Sigmoid colon (tissue), 7 donors: ENCODE measurements around the gene NEK2. TPM values are rescaled to one million over a fixed set of nuclear protein-coding genes. Genes with fewer than 3 reads are reported as not detected.

Experiments
- DNase-seq: peaks from one replicate; pipeline ENCODE4 v3.0.0-alpha.2; 2019
- H3K27ac ChIP-seq, 4 donors: fragments of 200-600 bp; sonication (generic); one replicate each; pipeline ENCODE4 v1.5.1; 2016 to 2019; ENCODE audit warnings: mild to moderate bottlenecking in 1 of 4
- H3K27me3 ChIP-seq, 3 donors: fragments of 200-600 bp; sonication (generic); one replicate each; pipeline ENCODE4 v1.5.1; 2019; ENCODE audit warnings: mild to moderate bottlenecking in 1 of 3
- H3K36me3 ChIP-seq, 4 donors: fragments of 200-600 bp; sonication (generic); one replicate each; pipeline ENCODE4 v1.5.1; 2016 to 2019
- H3K4me1 ChIP-seq, 4 donors: fragments of 200-600 bp; sonication (generic); one replicate each; pipeline ENCODE4 v1.5.1; 2017 to 2019
- H3K4me3 ChIP-seq, 4 donors: fragments of 200-600 bp; sonication (generic); one replicate each; pipeline ENCODE4 v1.5.1; 2017 to 2019; ENCODE audit warnings: mild to moderate bottlenecking in 2 of 4, moderate library complexity in 1 of 4
- H3K9me3 ChIP-seq, 4 donors: fragments of 200-600 bp in 3 of 4; sonication (generic) in 3 of 4; one replicate each; pipeline versions ENCODE4 v1.5.1 to v1.6.1; 2013 to 2019
- CTCF ChIP-seq, 4 experiments: fragments of 450-650 bp in 3 of 4; fragments of 200-600 bp in 1 of 4; IDR thresholded peaks; one replicate each; pipeline ENCODE4 v1.5.1; 2016 to 2019; ENCODE audit warnings: antibody characterized with exemption in 4 of 4, mild to moderate bottlenecking in 3 of 4, moderate library complexity in 2 of 4
- EP300 ChIP-seq, 4 donors: sonication (generic); formaldehyde crosslinking; IDR thresholded peaks; one replicate each; pipeline ENCODE4 v1.6.1; 2017; ENCODE audit warnings: antibody characterized with exemption in 4 of 4
- POLR2A ChIP-seq, 2 donors: fragments of 450-650 bp; IDR thresholded peaks; one replicate each; pipeline ENCODE4 v1.6.1; 2016; ENCODE audit warnings: antibody characterized with exemption in 2 of 2, mild to moderate bottlenecking in 2 of 2, moderate library complexity in 2 of 2
- POLR2AphosphoS5 ChIP-seq, 4 donors: sonication (generic); formaldehyde crosslinking; IDR thresholded peaks; one replicate each; pipeline ENCODE4 v1.6.1; 2017; ENCODE audit warnings: antibody characterized with exemption in 4 of 4
- WGBS, 2 donors: extraction: QIAGEN DNeasy Blood & Tissue Kit; methylation state at CpG; one replicate each; pipeline ENCODE4 v1.1.7; 2013; 5-methylcytosine and 5-hydroxymethylcytosine counted together
- intact Hi-C: fragments of 100-400 bp; cut with DNase I; formaldehyde crosslinking; loops from one replicate; pipeline ENCODE4 v1.15.1; 2023
- polyA plus RNA-seq, 3 donors: library from polyadenylated mRNA; stranded (reverse); fragments of 200-250 nt; gene quantifications; one replicate each; pipeline ENCODE4 v1.2.3, GENCODE V29; 2013
- total RNA-seq, 4 donors: library from RNA; depleted of rRNA; stranded (reverse); fragments of >200 nt; gene quantifications; one replicate each; pipeline ENCODE4 v1.1.0, GENCODE V29; 2016
- donor health status: healthy with polysubstance abuse.
- donor health status: Bipolar disorder and iron deficiency.
- donor health status: healthy.

NEK2 gene
- total and polyA plus RNA-seq, 7 donors = 0.41 to 11.5 (median 1.9) TPM; not detected in 2

GRCh38 chr1:211640301-211640630, 35.2 kb downstream of the NEK2 start:
- peak; percentile 21 for DNase-seq
- Histone ChIP-seq H3K27me3 (no peaks in the 10 kb centered on the region), H3K36me3 (no peaks in the 10 kb centered on the region), H3K27ac (no peak overlapping the region), H3K4me3 (no peak overlapping the region), H3K9me3 (no peaks in the 10 kb centered on the region), H3K4me1 (peaks cover 0 to 10% (median 8%) of the 10 kb centered on the region in 4 donors)
- TF ChIP-seq POLR2A (IDR thresholded peaks at IDR 0.05) (no peak), POLR2AphosphoS5 (IDR thresholded peaks at IDR 0.05) (no peak), CTCF (IDR thresholded peaks at IDR 0.05) (no peak), EP300 (IDR thresholded peaks at IDR 0.05) (no peak)
- intact Hi-C loops = no loop called here
- 94 to 98% methylated on average over 1 of the region's 1 CpG for WGBS, 2 donors

- H3K36me3 ChIP-seq = no peaks in the 10 kb centered on the region
- H3K4me3 ChIP-seq = no peak overlapping the region
- intact Hi-C loops = no loop called here
- DNase-seq = peak; percentile 19
- WGBS, 2 donors = 64 to 74% methylated on average over 13 of the region's 13 CpGs
- no peak overlapping the region for H3K27ac ChIP-seq
- TF ChIP-seq POLR2A (IDR thresholded peaks at IDR 0.05) (no peak), POLR2AphosphoS5 (IDR thresholded peaks at IDR 0.05) (no peak), EP300 (IDR thresholded peaks at IDR 0.05) (no peak), CTCF (IDR thresholded peaks at IDR 0.05) (no peak)
- H3K27me3 ChIP-seq = no peaks in the 10 kb centered on the region
- no peaks in the 10 kb centered on the region for H3K9me3 ChIP-seq
- peaks cover 0 to 10% (median 8%) of the 10 kb centered on the region in 4 donors for H3K4me1 ChIP-seq
Observed at GRCh38 chr1:211639475-211640300, 35.7 kb downstream of the NEK2 start.

GRCh38 chr1:211638689-211639101, 36.7 kb downstream of the NEK2 start:
- H3K27ac ChIP-seq = no peak overlapping the region
- 77 to 85% methylated on average over 5 of the region's 5 CpGs for WGBS, 2 donors
- no peaks in the 10 kb centered on the region for H3K9me3 ChIP-seq
- H3K36me3 ChIP-seq = no peaks in the 10 kb centered on the region
- intact Hi-C loops = no loop called here
- DNase-seq = peak; percentile 36
- peaks cover 0 to 5% (median 4%) of the 10 kb centered on the region in 4 donors for H3K4me1 ChIP-seq
- TF ChIP-seq CTCF (IDR thresholded peaks at IDR 0.05) (no peak), EP300 (IDR thresholded peaks at IDR 0.05) (no peak), POLR2AphosphoS5 (IDR thresholded peaks at IDR 0.05) (no peak), POLR2A (IDR thresholded peaks at IDR 0.05) (no peak)
- no peak overlapping the region for H3K4me3 ChIP-seq
- no peaks in the 10 kb centered on the region for H3K27me3 ChIP-seq

GRCh38 chr1:211638246-211638645, 37.2 kb downstream of the NEK2 start:
- no peak overlapping the region for H3K4me3 ChIP-seq
- intact Hi-C loops = no loop called here
- H3K27me3 ChIP-seq = no peaks in the 10 kb centered on the region
- H3K4me1 ChIP-seq = peaks cover 0 to 6% (median 4%) of the 10 kb centered on the region in 4 donors
- WGBS, 2 donors = 61 to 80% methylated on average over 5 of the region's 5 CpGs
- DNase-seq = peak; percentile 41
- no peaks in the 10 kb centered on the region for H3K9me3 ChIP-seq
- TF ChIP-seq POLR2AphosphoS5 (IDR thresholded peaks at IDR 0.05) (no peak), CTCF (IDR thresholded peaks at IDR 0.05) (no peak), EP300 (IDR thresholded peaks at IDR 0.05) (no peak), POLR2A (IDR thresholded peaks at IDR 0.05) (no peak)
- H3K27ac ChIP-seq = no peak overlapping the region
- H3K36me3 ChIP-seq = no peaks in the 10 kb centered on the region
